Measurements from ENCODE around the gene UBIAD1.
A peak's percentile ranks its signal among the peaks of the same experiment; 100 is the strongest.

The UBIAD1 gene

GRCh38 chr1:11284784-11285183 lies 11.8 kb downstream of the UBIAD1 start:
- TF ChIP-seq CTCF (IDR thresholded peaks at IDR 0.05) = no peak

GRCh38 chr1:11285883-11286734 lies 13.1 kb downstream of the UBIAD1 start:
- TF ChIP-seq CTCF (IDR thresholded peaks at IDR 0.05) = peak; percentile 42; the same call in 1 of the 2 replicates

GRCh38 chr1:11286735-11287410 lies 13.9 kb downstream of the UBIAD1 start:
- TF ChIP-seq CTCF (IDR thresholded peaks at IDR 0.05) = no peak

GRCh38 chr1:11289064-11289463 lies 16.1 kb downstream of the UBIAD1 start:
- no peak for TF ChIP-seq CTCF (IDR thresholded peaks at IDR 0.05)

GRCh38 chr1:11291049-11291448 lies 18.1 kb downstream of the UBIAD1 start:
- no peak for TF ChIP-seq CTCF (IDR thresholded peaks at IDR 0.05)

- no peak for TF ChIP-seq CTCF (IDR thresholded peaks at IDR 0.05)
Observed at GRCh38 chr1:11293856-11294255, 20.9 kb downstream of the UBIAD1 start.

GRCh38 chr1:11294951-11295350 lies 22.0 kb downstream of the UBIAD1 start:
- no peak for TF ChIP-seq CTCF (IDR thresholded peaks at IDR 0.05)
